GM18520 (cell line): Measurements from ENCODE around the gene IL17REL.

Experiments used
- ATAC-seq: cut with Tn5 transposase; IDR thresholded peaks from one replicate; pipeline ENCODE4 v1.9.1; 2021; ENCODE audit not compliant: unreplicated experiment

IL17REL gene

GRCh38 chr22:50046481-50047245 is 34.1 kb upstream of the IL17REL start:
- no peak for ATAC-seq

DNA sequence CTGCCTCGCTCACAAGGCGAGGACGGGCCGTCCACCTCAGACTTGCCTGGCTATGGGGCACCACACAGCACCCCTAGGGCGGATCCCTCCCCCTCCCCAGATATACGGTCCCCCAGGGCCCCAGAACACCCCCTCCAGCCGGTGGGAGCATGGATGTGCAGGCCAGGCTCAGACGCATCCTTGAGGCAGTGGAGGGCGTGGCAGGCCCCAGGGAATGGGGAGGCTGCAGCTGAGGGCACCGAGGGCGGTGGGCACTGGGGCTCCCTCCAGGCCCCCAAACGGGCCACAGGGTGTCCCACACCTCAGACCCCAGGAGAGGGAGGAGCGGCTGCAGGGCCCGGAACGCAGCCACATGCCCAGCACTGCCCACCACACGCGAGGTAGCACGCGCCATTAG is 33.5 kb upstream of the IL17REL start:
- no peak for ATAC-seq

DNA sequence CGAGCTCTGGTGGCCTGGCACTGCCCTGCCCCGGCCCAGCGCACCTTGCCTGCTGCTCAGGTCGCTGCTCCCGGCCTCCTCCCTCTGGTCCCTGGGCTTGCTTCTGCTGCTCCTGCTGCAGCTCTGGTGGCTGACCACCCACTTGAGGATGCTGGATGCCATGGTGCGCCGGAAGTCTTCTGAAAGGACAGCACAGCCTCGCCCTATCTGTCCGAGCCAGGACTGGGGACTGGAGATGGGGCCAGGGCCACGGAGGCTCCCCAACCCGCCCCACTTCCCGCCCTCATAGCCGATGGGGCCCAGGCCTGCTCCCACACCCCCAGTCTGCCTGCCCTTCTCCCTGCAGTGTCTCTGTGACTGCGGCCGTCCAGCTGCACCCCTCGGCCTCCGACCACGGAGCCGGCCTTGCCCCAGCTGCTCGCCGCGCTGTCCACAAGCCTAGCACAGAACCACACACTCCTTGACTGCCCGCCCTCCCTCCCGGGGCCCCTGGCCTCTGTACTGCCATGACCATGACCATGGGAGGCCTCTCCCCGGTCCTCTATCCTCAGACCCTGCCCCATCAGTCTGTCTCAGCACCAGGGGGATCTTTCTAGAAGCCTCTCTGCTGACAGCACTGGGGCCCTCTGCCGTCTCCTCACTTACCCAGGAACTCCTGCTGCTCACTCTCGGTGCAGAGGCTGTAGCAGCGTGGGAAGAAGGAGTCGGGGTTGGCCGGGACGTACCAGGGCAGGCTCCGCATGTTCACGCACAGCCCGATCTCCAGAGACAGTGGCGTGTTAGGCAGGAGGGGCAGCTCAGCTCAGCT is 32.9 kb upstream of the IL17REL start:
- no peak for ATAC-seq

DNA sequence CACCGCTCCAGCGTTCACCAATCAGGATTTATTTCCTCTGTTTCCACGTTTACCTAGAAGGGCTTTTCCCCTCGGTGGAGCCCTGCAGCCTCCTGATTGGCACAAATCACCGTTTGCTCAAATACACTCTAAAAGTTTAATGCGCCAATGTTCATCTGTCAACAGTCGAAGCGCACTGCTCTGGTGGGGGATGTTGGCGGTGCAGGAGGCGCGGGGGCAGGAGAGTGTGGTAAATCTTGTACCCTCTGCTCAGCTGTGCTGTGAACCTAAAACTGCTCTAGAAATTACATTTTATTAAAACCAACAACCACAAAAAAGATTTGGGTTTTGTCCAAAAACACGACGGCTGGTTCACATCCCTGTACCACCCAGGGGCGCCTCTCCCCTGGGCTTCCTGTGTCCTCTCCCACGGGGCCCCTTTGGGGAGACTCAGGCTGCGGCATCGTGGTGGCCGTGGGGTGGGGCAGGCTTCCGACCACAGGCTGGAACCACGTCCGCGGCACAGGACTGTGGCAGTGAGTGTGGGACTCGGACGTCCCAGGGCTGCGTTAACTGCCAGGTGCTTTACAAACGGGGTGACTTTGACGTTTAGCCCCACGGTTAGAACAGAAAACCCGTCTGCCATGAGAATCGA is 32.0 kb upstream of the IL17REL start:
- no peak for ATAC-seq

DNA sequence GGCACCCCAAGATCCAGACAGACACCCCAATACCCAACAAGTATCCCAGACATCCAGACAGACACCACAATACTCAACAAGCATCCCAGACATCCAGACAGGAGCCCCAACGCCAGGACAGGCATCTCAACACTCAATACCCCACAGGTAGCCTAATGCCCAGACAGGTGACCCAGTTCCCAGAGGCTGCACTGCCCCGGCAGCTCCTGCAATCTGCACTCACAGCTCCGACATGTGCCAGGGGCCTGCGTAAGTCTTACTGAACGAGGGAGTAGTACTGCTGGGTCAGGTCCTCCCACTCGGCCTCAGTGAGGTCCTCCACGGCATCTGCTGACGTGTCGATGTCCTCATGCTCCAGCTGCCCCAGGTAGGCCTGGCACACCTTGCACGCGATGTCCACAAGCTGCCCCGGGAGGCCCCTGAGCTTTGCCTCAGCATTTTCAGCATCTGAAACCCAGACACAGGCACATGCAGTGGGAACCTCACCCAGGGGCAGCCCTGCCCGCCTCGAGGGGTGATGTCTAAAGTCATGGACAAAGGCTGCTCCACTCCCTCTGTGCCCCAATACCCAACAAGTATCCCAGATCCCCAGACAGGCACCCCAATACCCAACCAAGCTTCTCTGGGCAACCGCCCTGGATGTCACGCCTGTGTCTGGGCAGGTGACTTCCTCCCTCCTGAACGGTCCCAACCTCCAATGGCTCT is 28.9 kb upstream of the IL17REL start:
- no peak for ATAC-seq

- ATAC-seq: no peak
Measured at GRCh38 chr22:50040717-50041116, 28.2 kb upstream of the IL17REL start.

DNA sequence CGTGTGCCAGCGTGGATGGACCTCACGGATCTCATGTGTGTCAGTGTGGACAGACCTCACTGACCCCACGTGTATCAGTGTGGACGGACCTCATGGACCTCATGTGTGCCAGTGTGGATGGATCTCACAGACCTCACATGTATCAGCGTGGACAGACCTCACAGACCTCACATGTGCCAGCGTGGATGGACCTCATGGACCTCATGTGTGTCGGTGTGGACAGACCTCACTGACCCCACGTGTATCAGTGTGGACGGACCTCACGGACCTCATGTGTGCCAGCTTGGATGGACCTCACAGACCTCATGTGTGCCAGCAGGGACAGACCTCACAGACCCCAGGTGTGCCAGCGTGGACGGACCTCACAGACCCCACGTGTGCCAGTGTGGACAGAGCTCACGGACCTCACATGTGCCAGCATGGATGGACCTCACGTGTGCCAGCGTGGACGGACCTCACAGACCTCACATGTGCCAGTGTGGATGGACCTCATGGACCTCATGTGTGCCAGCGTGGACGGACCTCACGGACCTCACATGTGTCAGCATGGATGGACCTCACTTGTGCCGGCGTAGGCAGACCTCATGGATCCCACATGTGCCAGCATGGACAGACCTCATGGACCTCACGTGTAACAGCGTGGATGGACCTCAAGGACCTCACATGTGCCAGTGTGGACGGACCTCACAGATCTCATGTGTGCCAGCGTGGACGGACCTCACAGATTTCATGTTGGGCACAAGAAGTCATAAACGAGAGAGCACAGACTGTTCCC is 27.3 kb upstream of the IL17REL start:
- no peak for ATAC-seq

DNA sequence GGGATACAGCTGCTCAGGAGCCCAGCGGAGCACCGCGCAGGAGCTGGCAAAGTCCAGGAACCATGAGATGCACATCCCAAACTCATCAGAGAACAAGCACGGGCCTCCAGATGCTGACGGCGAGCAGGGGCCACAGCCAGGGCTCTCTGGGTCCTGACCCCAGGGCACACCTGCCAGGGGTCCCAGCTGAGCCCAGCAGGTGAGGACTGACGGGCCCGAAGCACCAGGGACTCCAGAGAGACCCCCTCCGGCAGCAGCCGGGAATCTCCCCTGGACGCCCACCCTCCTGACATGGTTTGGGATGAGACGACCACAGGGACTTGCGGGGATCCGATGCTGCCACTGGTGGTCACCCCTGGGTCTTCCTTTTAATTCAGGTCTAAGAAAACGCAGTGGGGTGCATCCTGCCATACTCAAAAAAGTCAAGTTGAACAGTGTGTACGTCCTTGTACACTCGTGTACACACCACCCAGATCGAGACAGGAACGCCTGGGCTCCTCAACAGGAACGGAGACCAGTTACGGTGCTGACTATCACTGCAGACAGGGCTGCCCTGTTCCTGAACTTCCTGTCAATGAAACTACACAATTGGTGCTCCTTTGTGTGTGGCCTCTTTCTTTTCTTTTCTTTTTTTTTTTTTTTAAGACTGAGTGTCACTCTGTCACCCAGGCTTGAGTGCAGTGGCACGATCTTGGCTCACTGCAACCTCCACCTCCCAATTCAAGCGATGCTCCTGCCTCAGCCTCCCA is 23.6 kb upstream of the IL17REL start:
- ATAC-seq: no peak

DNA sequence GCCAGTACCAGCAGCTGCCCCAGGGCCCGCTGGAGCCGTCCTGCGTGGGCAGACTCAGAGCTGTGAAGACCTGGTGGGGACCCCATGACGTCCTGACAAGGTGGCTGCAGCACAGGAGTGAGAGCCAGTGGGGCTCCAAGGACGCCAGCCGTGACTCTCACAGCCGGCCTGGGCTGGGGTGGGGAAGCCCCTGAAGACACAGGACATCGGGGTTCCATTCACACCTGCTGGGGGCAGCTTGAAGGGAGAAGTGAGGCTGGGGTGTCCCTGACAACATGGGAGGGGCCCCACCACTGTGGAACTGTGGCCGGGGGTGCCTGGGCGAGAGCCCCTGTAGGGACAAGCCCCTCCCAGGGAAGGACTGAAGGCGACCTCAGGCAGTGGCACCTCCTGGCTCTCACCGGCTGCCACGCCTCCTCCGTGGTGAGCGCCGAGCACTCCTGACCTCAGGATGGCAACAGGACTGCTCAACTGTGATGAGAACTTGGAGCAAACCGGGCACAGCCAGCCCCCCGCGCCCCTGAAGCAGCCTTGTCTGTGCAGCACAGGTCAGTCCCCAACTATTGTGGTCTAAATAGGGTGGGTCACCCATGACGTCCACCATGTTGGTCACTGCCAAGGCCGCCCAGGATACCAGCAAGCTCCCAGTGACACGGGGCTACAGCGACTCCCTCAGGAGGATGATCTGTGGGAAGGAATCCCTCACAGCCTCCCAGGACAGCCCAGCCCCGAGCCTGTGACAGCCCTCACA is 22.7 kb upstream of the IL17REL start:
- ATAC-seq: no peak

DNA sequence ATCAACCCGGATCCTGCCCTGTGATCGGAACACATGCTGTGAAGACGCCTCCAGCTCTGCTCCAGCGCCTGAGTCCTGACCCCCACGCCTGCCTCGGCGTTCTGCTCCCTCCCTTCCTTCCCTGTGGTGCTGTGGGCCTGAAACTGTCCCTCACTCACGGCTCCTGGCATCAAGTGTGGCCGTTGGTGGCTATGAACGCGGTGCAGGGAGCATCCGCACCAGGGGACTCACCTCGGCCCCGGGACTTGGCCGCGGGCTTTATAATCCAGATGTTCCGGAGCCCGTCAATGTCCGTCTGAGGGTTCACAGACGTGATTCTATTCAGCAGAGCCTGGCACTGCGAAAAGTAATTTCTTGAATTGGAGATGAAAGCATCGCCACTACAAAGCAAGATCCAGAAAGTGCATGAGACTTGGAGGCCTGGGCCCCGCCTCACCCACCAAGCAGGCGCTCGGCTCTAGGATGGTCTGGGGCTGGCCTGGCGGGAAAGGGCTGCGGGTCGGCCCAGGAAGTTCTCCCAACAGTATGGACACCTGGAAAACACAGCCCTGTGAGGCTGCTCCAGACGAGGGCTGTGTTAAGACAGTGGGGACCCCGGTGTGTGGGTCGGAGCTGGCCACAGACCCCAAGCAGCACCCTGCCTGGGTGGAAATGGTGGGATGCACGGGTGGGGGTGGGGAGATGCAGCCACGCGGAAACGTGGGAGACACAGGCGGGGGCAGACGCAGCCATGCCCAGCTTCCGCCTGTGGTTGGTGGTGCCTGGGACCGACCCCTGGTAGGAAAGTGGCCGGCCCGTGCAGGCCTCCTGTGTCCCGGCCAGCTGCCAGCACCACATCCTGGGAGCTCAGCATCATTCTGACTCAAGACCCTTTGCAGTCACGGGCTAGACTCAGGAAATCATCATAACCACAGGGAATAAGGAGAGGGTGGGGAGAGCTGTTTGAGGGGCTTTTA is 21.8 kb upstream of the IL17REL start:
- no peak for ATAC-seq

DNA sequence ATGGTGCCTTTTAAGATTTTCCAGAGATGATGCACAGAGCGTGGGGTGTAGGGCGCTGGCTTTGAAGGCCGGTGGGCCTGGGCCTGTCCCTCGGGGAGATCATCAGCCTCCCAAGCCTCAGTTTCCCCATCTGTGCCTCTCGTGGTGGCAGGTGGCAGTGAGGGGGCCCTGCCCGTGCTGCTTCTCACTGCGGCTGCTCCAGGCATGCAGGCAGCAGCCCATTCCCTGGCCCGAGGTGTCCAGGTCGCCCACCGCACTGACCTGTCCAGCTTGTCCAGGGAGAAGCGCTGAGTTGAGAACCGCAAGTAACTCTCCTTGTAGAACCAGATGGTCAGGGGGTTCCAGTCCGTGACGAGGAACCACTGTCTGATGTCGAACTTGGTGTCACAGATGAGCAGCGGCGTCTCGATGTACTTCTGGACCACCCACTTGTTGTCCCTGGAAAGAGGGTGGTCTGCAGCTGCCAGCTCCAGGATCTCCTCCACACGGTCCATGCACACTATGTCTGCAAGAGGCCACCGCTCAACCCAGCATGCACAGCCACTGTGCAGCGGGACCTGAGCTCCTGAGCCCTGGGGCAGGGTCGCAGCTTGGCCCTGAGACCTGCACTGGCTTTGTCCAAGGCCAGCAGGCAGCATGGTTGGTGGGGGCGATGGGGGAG is 20.5 kb upstream of the IL17REL start:
- ATAC-seq: no peak

GRCh38 chr22:50032109-50032871 is 19.7 kb upstream of the IL17REL start:
- no peak for ATAC-seq

DNA sequence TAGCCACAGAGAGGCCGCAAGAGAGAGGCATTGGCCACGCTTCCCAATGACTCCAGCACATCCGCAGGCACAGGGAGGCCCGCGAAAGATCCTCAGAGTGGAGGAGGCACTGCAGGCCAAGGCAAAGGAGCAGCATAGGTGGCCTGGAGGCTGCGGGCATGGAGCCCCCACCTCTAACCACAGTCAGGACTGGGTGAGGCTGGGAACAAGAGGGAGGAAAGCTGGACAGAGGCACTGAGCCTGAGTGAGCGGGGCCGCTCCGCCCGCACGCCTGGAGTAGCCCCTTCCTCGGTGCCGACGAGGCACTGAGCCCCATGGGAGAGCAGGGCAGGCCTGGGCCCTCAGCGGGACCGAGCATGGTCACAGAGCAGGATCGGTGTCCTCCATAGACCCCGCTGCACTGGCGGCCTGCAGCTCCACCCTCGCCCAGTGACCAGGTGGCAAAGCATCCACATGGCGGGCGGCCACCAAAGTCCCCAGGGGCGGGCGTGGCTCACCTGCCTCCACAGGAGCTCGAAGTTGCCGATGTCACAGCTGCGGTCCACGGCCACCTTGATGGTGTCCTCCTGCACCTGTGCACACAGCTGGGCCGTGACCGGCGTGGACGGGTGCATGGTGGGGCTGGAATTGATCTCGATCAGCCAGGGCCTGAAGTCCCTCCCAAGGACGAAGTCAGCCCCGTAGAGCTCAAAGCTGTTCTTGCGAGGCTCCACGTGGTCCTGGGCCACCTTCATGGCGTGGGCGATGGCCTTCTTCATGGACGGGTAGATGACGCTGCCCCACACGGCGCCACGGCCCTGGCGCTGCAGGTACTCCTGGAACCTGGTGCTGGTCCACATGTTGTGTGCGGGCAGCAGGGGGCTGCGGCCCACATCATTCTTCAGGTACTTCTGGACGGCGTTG is 18.9 kb upstream of the IL17REL start:
- ATAC-seq: no peak

DNA sequence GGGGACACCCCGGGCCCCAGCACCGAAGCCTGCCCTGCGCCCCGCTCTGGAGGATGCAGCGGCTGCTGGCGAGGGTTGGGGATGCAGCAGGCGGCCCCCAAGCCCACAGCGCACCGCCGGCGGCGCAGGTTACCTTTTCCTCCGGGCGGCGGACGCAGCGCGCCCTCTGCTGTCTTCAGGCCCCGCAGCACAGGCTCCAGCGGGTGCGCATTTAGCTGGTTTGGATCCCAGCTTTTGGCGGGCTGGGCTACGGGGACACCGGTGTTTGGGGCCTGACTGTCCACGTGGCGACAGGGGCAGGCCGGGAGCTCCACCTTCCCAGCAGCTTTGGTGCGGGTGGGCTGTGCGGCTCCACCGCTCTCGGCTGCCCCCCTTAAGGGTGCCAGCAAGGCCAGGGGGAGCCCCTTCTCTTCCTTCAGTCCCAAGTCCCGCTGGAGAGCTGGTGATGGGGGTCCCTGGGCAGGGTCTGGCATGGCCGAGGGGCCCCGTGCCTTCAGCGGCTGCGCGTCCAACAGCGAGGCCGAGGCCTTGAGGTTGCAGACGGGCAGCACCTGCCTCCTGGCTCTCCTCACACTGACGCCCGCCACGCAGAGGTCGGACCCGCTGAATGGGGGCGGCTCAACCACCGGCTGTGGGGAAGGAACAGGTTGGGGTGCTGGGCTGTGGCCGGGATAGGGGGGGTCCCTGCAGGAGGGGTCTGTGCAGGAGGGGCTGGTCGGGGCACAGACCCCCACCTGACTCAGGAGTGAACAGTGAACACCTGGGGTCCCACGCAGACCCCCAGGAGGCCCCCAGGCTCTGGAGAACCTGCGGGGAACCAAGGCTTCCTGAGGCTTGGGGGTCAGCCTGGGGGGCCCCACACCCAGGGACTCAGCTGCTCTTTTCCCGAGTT is 18.0 kb upstream of the IL17REL start:
- no peak for ATAC-seq
